NK-92 treated with Interleukin-12 subunit alpha and Interleukin-12 subunit beta, amount 100 ng/mL, for 24 hours (cell line): ENCODE results near the gene SDK1.

Experiments
- DNase-seq: peaks from one replicate; lab custom pipeline; 2025; lab: John Stamatoyannopoulos, UW

Gene SDK1

DNA sequence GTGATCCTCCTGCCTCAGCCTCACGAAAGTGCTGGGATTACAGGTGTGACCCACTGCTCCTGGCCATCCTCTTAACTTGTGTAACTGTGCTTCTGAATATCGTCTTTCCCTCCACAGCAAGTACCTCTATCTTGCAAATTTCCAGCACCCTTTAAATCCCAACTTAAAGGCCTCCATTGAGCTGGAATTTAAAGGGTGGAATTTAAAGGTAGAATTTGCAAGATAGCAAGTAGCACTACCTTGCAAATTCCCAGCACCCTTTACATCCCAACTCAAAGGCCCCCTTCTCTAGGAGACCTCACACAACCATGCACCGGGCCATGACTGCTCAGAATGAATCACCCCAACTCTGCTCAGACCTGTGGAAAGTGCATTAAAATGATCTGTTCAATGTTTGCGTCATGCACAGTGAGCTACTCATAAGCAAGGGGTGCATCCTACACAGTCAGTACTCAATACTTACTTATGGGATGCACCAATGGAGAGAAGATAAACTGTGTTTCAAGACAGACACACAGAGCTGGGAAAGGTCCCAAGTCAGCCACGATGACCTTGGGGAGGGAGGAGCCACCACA is 17.8 kb upstream of the SDK1 start:
- DNase-seq, result no peak

DNA sequence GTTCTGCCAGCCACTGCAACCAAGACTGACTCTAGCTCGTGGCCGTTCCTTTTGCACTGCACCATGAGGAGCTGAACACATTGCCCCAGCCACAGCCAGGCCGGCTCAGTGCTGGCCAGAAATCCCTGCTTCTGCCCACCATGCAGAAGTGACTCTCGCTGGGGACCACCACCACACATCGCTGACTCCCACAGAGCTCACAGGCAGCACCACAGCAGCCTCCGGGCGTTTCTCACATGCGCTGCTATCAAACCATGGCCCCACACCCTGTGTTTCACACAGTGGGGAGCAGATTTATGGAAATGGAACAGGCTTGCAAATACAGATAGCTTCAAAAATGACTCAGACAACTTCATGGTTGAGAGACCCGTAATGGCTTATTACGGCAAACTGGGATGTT is 15.4 kb upstream of the SDK1 start:
- DNase-seq, result no peak

DNA sequence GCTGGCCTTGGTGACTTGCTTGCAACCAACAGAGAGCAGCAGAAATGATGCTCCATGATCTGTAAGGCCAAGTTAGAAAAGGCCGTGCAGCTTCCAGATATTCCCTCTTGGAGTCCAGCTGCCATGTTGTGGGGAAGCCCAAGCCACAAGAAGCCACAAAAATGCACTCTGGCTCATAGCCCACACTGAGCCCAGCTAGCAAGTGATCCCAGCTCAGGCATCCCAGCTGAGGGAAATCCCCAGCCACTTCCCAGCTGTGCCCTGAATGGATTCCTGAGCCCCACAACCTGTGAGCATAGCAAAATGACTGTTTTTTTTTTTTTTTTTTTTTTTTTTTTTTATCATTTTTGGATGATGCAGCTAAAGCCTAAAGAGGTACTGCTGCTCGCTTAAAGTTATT is 11.1 kb upstream of the SDK1 start:
- DNase-seq, result no peak

DNA sequence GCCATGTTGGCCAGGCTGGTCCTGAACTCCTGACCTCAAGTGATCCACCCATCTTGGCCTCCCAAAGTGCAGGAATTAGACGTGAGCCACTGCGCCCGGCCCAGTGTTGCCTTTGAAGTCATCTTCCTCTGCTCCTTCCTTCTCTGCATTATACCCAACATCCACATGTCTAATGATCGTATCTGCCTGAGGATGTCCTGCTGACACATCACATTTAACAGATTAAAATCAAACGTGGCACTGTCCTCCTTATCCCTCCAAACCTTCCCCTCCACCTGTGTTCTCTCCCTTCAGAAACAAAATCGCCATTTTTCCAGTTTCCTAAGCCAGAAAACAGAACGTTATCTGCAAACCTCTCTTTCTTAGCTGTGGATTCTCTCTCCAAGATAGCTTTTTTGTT is 8.4 kb upstream of the SDK1 start:
- no peak for DNase-seq

DNA sequence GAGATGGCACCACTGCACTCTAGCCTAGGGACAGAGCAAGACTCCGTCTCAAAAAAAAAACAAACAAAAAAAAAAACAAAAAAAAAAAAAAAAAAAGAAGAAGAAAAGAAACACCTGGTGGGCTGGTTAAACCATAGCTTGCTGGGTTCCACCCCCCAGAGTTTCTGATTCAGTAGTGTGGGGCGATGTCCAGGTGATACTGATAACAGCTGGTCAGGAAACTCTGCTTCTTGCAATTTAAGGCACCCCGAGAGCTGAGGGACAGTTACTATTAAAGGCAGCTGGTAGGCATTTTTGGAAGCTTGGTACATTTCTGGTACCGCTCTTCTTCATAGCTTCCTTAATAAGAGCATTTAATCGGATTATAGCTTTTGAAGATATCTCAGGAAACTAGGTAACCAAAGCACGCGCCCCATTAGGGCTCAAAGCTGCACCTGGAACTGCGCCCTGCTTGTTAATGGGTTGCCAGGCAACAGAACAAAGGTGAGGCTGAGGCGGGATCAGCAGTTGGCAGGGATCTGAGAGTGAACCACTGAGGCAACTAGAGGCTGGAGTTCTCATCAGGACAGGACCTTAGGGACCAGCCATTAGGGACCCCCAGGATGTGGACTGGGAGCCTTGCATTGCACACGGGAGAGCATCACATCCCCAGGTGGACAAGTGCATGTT is 6.5 kb upstream of the SDK1 start:
- no peak for DNase-seq

DNA sequence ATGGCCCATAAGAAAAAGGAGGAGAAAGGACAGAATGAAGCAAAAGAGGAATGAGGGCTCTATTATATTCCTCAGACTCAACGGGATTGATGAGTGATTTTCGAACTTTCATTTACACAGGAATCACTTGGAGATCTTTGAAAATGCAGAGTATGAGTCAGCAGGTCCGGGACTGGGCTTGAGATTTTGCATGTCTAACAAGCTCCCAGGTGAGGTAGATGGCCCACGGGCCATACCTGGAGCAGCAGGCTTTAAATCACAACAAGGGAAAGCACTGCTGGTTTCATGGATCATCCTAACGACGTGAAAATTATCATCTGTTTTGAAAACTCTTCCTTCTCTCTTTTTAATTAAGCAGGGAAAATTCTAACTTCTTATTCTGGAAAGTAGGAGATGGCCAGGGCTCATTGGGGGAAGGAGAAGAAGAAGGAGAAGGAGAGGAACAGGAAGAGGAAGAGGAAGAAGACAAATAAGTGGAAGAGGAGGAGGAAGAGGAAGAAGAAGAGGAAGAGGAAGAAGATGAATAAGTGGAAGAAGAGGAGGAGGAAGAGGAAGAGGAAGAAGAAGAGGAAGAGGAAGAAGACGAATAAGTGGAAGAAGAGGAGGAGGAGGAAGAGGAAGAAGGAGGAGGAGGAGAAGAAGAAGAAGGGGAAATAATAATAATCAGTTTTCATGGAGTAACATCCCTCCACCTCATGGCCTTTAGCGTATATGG is 3.8 kb upstream of the SDK1 start:
- DNase-seq, result no peak

DNA sequence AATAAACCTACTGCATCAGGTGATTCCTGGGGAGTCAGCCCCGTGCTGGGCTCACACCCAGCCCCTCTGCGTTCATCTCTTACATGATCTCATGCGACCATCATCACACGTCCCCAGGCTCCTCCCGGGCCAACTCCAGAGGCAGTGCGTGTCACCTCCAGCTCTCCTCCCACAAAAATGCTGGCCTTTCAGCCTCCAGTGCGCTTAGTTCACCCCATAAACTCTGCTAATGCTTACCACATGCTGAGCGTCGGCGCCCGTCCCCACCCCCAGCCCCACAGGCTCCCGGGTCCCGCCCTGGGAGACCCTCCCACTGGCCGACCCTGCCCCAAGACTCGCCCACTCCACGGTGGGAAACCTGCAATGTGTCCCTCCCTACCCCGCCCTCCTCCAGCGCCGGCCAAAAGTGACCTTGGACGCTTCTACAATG is 816 bp upstream of the SDK1 start:
- no peak for DNase-seq

DNA sequence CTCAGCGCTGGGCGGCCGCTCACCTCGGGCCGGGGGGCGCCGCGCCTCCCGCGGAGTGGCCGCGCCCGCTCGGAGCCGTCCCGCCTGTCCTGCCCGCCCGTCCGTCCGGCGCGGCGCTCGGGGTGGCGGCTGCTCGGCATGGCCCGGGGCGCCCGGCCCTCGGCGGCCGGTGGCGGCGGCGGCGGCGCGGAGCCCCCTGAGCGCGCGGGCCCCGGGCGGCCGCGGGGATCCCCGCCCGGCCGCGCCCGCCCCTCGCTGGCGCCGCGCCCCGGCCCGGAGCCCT is 338 bp downstream of the SDK1 start:
- no peak for DNase-seq

DNA sequence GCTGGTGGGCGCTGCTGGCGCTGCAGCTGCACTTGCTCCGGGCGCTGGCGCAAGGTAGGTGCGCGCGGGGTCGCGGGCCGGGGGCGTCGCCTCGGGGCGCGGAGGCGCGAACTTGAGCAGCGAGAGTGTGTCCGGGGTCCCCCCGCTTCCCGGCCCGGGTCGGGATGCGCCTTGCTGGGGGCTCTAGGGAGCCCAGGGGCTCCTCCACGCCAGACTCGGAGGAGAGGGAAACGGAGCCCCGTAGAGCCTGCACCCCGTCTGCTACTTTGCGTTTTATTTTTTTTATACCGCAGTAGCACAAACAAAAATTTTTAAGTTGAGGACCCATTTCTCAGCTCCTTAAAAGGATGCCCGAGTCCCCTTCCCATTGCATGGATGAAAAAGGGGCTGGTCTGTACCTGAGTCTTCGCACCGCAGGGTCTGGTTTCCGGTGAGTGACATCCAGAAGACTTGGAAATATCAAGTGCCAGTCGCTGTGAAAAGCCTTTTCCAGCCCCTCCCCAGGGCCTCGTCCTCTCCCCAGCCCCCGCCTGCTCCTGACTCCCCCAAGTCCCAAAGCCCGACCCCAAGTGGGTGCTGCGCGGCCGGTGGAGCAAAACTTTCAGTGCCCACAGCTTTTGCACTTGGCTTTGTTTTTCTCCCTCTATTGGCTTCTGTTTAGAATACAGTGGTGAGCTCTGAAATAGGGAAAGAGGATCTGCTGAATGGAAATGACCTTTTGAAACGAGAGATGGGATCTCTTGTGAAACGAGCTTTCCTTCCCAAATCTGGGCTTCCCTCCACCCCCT is 973 bp downstream of the SDK1 start:
- DNase-seq, result no peak

DNA sequence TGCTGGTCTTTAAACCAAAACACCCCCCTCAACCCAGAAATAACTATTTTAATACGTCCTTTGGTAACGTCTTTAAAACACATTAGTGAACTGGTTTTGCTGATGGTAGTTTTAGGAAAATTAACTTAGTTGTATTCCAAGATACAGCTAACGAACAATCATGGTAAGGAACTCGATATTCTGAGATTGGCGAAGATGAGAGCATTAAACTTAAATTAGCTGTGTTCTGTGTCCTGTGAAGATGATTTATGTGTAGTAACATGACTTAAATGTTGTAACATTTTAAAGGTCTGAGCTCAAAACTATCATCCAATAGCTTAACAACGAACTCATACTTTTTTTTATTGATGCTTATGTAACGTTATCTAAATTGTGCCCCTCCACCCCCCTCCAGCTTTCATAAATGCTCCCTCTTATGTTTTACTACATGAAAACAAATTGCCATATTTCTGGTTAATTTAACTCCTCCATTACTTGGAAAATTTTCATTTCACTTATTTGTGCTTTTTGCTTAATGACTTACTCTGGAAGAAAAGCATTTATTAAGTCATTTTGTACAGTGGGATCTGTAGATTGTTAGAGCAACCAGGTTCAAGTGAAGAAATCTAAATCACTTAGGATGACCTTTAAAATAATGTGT is 1.7 kb downstream of the SDK1 start:
- no peak for DNase-seq

DNA sequence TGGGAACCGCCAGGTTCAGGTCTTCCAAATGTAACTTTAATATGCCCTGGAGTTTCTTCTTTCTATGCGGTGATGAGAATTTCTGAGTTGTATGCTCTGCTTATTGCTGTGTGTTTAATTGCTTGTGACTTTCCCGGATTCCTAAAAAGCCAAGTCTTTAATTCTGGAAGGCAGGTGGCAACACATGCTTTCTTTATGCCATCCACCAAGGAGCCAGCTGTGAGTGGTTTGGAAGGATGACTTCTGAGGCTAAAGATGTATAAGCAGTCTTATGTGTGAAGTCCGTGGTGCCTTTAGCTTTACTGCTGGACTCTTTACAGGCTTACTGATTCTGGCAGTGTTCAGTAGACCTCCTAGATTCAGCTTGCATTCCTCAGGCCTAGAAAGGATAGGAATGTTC is 3.1 kb downstream of the SDK1 start:
- no peak for DNase-seq

DNA sequence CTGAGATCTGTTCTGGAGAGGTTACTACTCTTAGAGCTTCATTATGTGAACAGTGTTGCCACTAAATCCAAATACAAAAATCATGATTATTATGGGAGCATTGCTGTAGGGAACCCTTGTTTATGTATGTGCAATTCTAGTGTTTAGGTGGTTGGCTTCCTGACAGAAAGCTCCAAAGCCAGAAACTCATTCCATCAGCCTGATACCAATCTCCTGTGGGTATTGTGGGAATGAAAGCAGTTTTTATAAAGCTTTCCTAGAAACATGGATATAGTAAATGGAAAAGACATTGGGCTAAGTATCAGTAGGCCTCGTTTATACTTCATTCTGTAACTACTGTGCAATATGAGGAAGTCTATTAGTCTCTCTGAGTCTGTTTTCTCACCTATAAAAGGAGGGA is 6.4 kb downstream of the SDK1 start:
- no peak for DNase-seq

DNA sequence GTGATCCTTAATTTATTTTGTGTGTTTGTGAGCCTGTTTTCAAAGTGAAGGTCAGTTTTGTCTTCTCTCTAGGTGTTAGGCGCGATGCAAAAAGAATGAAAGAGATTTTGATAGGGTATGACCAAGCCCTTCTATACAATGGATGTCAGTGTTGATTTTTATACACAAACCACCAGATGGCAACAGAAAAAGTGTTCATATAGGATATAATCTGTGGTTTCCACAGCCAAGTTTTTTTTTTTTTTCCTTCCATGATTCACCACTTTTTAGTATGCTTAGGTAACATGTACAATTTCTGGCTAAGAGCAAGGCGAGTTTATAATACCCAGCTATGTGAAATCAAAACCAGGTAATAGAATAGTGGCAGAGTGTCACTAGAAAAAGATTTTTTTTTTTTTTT is 8.1 kb downstream of the SDK1 start:
- DNase-seq, result no peak

DNA sequence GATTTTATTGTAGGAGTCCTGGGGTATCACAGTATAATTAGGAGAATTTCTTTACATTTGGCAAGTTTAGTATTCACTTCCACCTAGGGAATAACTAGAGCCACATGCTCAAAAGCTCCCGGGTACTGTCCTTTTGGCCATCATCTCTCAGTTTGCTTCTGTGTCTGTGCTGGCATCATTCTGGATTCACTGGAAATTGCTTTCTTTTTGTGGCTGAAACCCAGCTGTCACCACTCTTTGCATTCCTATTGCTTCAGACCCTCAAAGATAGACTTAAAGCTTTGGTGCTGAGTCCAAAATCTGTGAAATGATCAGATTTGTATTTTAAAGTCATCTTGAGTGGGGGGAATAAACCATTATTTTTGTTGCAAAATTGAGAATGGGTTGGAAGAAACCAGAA is 8.9 kb downstream of the SDK1 start:
- DNase-seq, result no peak

DNA sequence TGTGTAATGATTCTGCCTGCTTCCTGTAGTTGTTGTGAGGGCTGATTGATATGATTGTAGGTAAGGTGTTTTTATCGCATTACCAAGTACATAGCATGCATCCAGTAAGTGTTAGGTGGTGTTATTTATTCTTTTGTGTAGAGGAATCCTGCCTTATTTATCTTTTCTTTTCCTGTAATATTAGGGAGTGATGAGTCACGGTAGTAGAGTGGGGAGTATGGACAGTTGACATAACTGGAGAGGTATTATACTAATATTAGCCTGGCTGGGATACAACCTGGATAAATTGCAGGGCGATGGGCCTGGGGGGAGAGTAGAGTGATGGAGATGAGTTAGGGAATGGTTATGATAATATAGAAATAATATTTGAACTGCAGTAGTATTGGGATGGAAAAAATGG is 9.8 kb downstream of the SDK1 start:
- no peak for DNase-seq

DNA sequence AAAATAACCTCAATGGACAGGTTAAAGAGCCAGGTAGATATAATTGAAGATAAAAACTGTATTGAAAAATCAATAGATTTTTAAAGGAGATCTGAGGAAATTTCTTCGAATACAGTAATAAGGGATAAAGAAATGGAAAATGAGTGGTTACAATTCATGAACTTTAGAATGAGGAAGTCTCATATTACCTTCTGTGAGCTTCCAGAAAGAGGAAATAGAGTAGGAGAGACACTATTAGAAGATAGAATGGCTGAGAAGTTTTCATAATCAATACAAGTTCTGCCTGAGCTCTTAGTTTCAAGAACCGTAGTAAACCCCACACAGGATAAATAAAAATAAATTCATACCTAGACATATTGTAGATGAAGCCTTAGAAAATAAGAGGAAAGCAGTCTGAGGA is 11.5 kb downstream of the SDK1 start:
- DNase-seq, result no peak

DNA sequence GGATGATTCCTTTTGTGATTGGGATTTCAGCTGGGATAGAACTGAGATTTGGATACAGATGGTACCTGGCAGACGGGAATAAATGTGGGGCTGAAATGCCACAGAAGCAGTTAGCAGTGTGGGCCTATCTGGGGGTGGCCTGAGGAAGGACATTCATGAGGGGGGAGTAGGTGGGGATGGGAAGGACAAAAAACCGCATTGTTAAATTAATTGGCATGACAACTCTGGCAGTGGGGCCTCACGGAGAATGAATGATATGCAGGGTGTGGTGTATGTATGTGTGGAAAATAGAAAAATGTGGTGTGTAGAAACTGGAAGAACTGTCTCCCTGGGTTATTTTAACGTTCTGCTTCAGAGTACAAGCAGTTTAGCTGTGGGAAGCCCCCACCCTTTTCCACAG is 17.8 kb downstream of the SDK1 start:
- DNase-seq, result no peak

DNA sequence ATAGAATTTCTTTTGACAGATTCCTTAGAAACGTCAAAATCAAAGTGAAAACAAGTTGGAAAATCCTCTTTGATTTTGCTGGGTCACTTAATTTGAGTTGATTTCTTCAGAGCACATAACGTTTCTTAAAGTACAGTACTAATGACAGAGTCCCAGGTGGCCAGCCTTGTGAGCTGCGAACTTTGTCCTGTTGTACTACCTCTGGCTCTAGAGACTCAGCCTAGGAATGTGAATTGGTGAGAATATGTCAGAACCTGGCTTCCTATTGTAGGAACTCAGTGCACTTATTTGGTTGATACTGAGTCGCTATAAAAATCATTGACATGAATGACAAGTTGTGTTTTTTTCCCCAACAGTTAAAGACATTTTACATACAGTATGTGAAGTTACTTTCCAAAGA is 20.2 kb downstream of the SDK1 start:
- no peak for DNase-seq

DNA sequence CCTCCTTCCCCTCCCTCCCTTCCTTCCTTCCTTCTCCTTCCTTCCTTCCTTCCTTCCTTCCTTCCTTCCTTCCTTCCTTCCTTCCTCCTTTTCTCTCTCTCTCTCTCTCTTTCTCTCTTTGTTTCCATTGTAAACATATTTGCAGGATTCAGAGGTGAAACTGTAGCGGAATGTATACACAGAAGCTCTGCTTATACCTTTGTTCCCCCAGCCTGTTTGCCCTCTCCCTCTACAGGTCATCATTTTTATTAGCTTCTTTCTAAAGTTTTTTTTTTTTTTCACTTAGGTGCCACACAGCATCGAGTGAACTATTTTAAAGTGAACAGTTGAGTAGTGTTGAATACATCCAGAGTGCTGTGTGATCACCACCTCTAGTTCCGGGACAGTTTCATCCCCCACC is 20.7 kb downstream of the SDK1 start:
- DNase-seq, result no peak

DNA sequence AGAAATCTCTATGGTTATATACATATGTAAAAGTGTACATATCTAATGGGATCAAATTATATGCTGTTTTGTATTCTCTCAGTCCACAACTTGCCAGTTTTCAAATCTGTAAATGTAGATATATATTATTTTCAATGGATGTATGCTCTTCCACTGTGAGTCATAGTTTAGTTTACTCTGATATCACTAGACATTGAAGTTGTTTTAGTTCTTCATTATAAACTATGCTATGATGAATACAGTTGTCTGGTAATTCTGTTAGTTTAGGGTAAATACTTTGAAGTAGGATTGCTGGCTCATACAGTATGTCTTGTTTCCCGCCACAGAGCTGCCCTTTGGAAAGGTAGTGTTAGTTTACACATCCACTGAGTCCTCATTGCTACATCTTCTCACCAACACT is 25.2 kb downstream of the SDK1 start:
- DNase-seq, result no peak

DNA sequence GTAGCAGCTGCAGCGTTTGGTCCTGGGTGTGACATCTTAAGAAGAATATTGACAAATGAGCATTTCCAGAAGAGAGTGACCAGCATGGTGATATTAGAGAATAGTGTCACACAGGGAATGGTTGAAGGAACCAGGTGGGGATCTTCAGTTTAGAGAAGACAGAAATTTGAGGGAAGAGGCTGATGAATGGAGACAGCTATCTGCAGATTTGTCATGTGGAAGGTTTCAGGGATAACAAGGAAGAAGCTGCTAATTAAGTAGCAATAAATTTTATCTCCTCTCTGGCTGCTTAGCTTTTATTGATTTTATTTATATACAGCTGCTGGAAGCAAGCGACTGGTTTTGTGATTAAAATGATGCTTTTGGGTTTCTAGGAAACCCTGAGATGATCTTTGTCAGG is 26.0 kb downstream of the SDK1 start:
- no peak for DNase-seq

DNA sequence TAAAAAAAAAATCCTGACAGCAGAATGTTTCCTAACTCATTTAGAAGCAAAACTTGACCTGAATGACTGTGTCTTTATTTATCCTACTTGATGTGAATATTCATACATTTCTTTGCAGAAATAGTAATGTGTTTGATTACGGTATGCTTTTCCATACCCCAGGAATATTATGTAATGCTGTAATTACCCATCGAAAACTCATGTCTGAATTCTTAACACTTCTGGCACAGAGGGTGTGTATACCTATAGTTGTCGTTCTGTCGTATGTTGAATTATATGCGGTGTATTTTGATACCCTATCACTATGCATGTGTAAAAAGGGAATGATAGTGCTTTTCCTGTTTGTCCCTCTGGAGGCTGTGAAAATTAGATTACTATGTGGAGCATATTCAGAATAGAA is 26.6 kb downstream of the SDK1 start:
- no peak for DNase-seq

DNA sequence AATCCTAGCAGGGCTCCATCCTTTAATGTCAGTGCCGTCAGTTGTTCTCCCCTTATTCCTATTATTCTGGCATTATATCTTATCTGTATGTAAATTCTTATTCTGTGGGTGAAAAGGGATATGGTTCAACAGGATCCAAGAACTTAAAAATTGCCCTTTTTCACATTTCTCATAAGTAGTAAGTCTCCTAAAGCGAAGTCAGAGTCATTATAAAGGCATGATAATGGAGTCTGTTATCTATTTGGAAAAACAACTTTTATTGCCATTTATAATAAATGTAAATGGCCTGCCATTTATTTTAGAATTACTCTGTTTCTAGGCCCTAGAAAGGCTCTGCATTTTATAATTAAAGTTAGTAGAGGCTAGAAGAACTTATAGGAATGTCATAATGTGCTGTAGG is 31.3 kb downstream of the SDK1 start:
- DNase-seq, result no peak
